GM23248 (cell line): Measurements from ENCODE around the gene ERC1. TPM values are rescaled to one million over a fixed set of nuclear protein-coding genes. Genes with fewer than 3 reads are reported as not detected.

Source experiments
- DNase-seq: peaks from one replicate; pipeline ENCODE4 v3.0.0-alpha.2; 2015
- H2AFZ ChIP-seq: fragments of 200-600 bp; sonication (generic); 2 replicates; pipeline ENCODE4 v1.6.1; 2016; ENCODE audit warnings: antibody characterized with exemption
- H3F3A ChIP-seq: fragments of 200-600 bp; sonication (generic); 2 replicates; pipeline ENCODE4 v1.6.1; 2016; ENCODE audit warnings: mild to moderate bottlenecking, antibody characterized with exemption, mixed run types; ENCODE audit not compliant: insufficient read depth
- H3K27ac ChIP-seq: fragments of 200-600 bp; sonication (generic); 2 replicates; pipeline ENCODE4 v1.5.1; 2016; ENCODE audit warnings: mild to moderate bottlenecking
- H3K27me3 ChIP-seq: fragments of 200-600 bp; sonication (generic); replicated peaks from 2 replicates; pipeline ENCODE4 v1.6.1; 2016; ENCODE audit warnings: mild to moderate bottlenecking; ENCODE audit not compliant: insufficient read depth
- H3K36me3 ChIP-seq: fragments of 200-600 bp; sonication (generic); 2 replicates; pipeline ENCODE4 v1.6.1; 2016; ENCODE audit warnings: low read depth, mild to moderate bottlenecking
- H3K4me1 ChIP-seq: fragments of 200-600 bp; sonication (generic); 2 replicates; pipeline ENCODE4 v1.6.1; 2016; ENCODE audit warnings: mild to moderate bottlenecking; ENCODE audit not compliant: insufficient read depth
- H3K4me2 ChIP-seq: fragments of 200-600 bp; sonication (generic); one replicate; pipeline ENCODE4 v1.6.1; 2016; ENCODE audit warnings: mild to moderate bottlenecking; ENCODE audit not compliant: unreplicated experiment
- H3K4me3 ChIP-seq: fragments of 200-600 bp; sonication (generic); 2 replicates; pipeline ENCODE4 v1.5.1; 2016; ENCODE audit warnings: mild to moderate bottlenecking
- H3K79me2 ChIP-seq: fragments of 200-600 bp; sonication (generic); 2 replicates; pipeline ENCODE4 v1.6.1; 2016; ENCODE audit warnings: mild to moderate bottlenecking; ENCODE audit not compliant: insufficient read depth
- H3K9ac ChIP-seq: fragments of 200-600 bp; sonication (generic); 2 replicates; pipeline ENCODE4 v1.6.1; 2016; ENCODE audit warnings: mild to moderate bottlenecking
- H3K9me2 ChIP-seq: fragments of 200-600 bp; sonication (generic); 2 replicates; pipeline ENCODE4 v1.6.1; 2016; ENCODE audit warnings: mixed run types, mild to moderate bottlenecking, moderate library complexity; ENCODE audit not compliant: insufficient read depth
- H3K9me3 ChIP-seq: fragments of 200-600 bp; sonication (generic); one replicate; pipeline ENCODE4 v1.6.1; 2017; ENCODE audit warnings: low read depth
- H4K20me1 ChIP-seq: fragments of 200-600 bp; sonication (generic); 2 replicates; pipeline ENCODE4 v1.6.0; 2016; ENCODE audit not compliant: insufficient read depth
- EZH2 ChIP-seq: fragments of 200-600 bp; sonication (generic); IDR thresholded peaks from 2 replicates; pipeline ENCODE4 v1.6.1; 2018; ENCODE audit warnings: antibody characterized with exemption, mild to moderate bottlenecking; ENCODE audit not compliant: insufficient read depth, poor library complexity, severe bottlenecking
- EZH2phosphoT487 ChIP-seq: fragments of 200-600 bp; sonication (generic); IDR thresholded peaks from 2 replicates; pipeline ENCODE4 v1.6.1; 2018; ENCODE audit warnings: antibody characterized with exemption, moderate library complexity, mild to moderate bottlenecking, low read depth; ENCODE audit not compliant: insufficient read depth
- WGBS, 2 experiments: methylation state at CpG; one replicate each; pipeline ENCODE4 v1.1.6; 2015 to 2017; ENCODE audit warnings: low lambda C conversion rate in 2 of 2, low coverage in 1 of 2; ENCODE audit errors: missing lambda C conversion rate in 2 of 2; 5-methylcytosine and 5-hydroxymethylcytosine counted together
- in situ Hi-C: fragments of 300-500 bp; cut with MboI; formaldehyde crosslinking; loops from 2 replicates; pipeline ENCODE4 v1.15.0; 2020
- polyA plus RNA-seq: library from polyadenylated mRNA; unstranded; fragments of >200 nt; fragmentation: Nextera tagmentation; extraction: Ambion mirVana; gene quantifications from 2 replicates; pipeline ENCODE4 v1.2.1, GENCODE V29; 2016
- total RNA-seq: library from RNA; depleted of rRNA; stranded (reverse); fragments of >200 nt; shearing (Covaris generic); gene quantifications from 2 replicates; pipeline ENCODE4 v1.2.3, GENCODE V29; 2014

Gene ERC1
- total and polyA plus RNA-seq, 2 experiments from 2014 or later = 21.5 to 23.3 TPM

DNA sequence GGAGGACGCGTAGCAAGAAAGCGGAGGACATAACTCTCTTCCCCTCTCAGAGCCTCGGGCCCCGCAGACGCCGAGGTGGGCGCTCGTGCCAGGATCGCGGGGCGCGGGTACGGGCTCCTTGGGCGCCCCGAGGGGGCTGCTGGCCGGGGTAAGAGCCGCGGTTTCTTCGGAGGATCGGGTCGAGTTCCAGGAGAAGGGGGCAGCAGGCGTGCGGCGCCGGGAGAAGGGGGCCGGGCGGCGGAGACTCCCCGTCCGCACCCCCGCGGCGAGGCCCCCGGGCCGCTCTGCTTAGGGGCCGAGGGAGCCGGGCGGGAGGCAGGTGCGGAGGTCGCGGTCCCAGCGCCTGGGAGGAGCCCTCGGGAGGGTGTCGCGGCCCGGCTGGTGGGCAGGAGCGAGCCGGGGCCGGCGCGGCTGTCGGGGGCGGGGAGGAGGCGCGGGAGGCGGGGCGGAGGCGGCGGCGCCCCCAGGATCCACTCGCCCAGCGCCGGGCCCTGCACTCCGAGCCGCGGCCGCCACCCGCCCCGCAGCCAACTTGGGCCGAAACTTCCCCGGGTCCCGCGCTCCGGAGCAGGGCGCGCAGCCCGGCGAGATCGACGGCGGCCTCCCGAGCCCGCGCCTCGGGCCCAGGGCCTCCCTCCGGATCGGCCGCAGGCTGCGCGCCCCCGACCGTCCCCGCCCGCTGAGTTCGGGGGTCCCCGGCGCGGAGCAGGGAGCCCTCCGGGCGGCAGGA is 539.0 kb downstream of the ERC1 start:
- no peaks in the 10 kb centered on the region for H3K9me2 ChIP-seq
- peak; percentile 72 for DNase-seq
- no peak for TF ChIP-seq EZH2phosphoT487
- no peak for TF ChIP-seq EZH2
- H3K27me3 ChIP-seq = no peaks in the 10 kb centered on the region
- peaks cover 49% of the 10 kb centered on the region for H3K4me1 ChIP-seq
- H3K36me3 ChIP-seq = no peaks in the 10 kb centered on the region
- H3K4me2 ChIP-seq = peak overlapping the region; percentile 84
- in situ Hi-C loops = no loop called here
- peak overlapping the region; percentile 55 for H3K27ac ChIP-seq
- H3K4me3 ChIP-seq = peak overlapping the region; percentile 72
- 2% methylated on average over 17 to 48 of the region's 101 CpGs for WGBS, 2 experiments
- H3K9ac ChIP-seq = peak overlapping the region; percentile 81
- peak overlapping the region; percentile 71 for H2AFZ ChIP-seq
- peaks cover 78% of the 10 kb centered on the region for H3K79me2 ChIP-seq
- no peaks in the 10 kb centered on the region for H3K9me3 ChIP-seq
- peaks cover 2% of the 10 kb centered on the region; the same call in 1 of the 2 replicates for H4K20me1 ChIP-seq
- peaks cover 51% of the 10 kb centered on the region for H3F3A ChIP-seq

DNA sequence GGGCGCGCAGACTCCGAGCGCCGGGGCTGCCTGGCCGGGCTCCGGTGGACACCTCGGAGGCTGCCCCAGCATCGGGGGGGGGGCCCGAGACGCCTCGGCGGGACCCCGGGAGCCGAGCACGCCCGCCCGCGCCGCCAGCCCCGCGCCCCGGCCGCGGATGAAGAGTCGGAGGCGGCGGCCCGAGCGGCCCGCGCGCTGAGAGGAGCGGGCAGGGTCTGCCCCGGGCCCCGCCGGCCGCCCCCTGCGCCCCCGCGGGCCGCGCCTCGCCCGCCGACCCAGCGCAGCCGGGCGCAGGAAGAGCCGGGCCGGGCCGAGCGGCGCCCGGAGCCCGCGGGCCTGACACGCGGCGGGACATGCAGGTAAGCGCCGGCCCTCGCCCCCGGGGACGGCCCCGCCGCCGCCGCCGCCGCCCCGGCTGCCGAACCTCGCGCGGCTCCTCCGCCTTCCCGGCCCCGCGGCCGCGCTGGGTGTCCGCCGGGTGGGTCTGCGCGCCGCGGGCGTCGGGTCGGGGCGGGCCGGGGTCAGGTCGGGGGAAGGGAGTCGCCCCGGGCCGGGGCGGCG is 539.6 kb downstream of the ERC1 start:
- Histone ChIP-seq H3K27me3 (no peaks in the 10 kb centered on the region), H3K9ac (peak overlapping the region; percentile 85), H3F3A (peaks cover 55% of the 10 kb centered on the region), H3K9me2 (no peaks in the 10 kb centered on the region), H3K4me3 (peak overlapping the region; percentile 86), H2AFZ (no peak overlapping the region), H3K4me1 (peaks cover 55% of the 10 kb centered on the region), H3K79me2 (peaks cover 82% of the 10 kb centered on the region), H3K9me3 (no peaks in the 10 kb centered on the region), H3K4me2 (peak overlapping the region; percentile 91), H3K36me3 (no peaks in the 10 kb centered on the region), H4K20me1 (peaks cover 8% of the 10 kb centered on the region; the same call in 1 of the 2 replicates), H3K27ac (peak overlapping the region; percentile 55)
- TF ChIP-seq EZH2 (no peak), EZH2phosphoT487 (no peak)
- DNase-seq = peak; percentile 40
- in situ Hi-C loops = no loop called here
- WGBS, 2 experiments = 1 to 2% methylated on average over 35 to 52 of the region's 99 CpGs

DNA sequence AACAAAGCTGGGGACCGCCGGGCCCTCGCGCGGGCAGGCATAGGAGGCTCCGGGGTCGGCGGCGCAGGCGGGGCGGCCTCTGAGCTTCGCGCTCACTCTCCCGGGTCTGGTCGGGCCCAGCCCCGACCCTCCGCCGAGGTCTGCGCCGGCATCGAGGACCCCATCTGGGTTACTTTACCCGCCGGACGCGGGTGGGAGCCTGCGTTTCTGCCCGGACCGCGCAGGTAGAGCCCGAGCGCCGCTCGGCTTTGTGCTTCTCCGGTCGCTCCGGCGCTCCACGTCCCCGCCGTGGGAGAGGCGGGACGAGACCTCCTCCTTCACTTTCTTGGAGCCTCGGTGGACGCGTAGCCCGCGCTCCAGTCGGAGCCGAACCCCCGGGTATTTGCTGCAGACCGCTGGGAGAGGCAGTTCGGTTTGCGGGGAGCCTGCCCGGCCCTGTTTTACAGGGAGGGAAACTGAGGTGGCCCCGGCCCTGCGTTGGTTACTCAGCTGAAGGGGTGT is 540.2 kb downstream of the ERC1 start:
- Histone ChIP-seq H3K4me2 (peak overlapping the region; percentile 91), H3K36me3 (no peaks in the 10 kb centered on the region), H4K20me1 (peaks cover 11% of the 10 kb centered on the region; the same call in 1 of the 2 replicates), H2AFZ (no peak overlapping the region), H3K4me1 (peaks cover 61% of the 10 kb centered on the region), H3K9ac (peak overlapping the region; percentile 85), H3K4me3 (peak overlapping the region; percentile 86), H3F3A (peaks cover 55% of the 10 kb centered on the region), H3K27ac (peak overlapping the region; percentile 52), H3K9me3 (no peaks in the 10 kb centered on the region), H3K27me3 (no peaks in the 10 kb centered on the region), H3K9me2 (no peaks in the 10 kb centered on the region), H3K79me2 (peaks cover 82% of the 10 kb centered on the region)
- DNase-seq = peak; percentile 58
- TF ChIP-seq EZH2 = no peak
- TF ChIP-seq EZH2phosphoT487 = no peak
- in situ Hi-C loops = no loop called here
- WGBS, 2 experiments = 0 to 1% methylated on average over 36 to 50 of the region's 56 CpGs

DNA sequence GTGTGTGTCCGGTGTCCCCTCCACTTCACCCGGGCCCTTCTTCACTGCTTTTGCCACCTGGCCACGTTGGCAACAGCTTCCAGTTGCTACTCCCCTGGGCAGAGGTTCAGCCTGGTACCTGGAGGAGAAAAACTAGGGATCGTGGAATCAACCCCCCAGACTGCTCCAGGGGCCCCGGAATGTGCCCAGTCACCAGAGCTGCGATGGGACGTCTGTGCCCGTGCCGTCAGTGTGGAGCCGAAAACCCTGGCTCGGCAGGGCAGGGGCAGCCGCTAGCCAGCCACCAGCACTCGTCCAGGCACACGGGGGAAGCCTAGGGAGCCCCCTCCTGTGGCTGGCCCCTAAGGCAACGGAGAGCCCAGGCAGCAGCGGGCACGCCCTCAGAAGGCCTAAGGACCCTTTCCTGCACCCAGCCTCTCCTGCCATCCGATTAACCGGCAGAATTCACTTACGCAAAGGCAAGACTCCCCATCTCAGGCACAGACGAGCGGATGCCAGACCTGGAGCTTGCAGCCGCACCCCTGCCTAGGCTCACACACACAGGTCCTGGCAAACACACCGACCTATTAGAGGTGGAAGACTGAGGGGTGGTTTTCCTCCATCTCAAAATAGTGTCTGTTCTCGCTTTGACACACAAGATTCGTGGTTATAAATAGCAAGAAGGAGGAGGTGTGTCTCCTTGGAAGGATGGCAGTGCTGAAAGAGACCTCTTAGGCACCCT is 540.8 kb downstream of the ERC1 start:
- Histone ChIP-seq H3K9ac (peak overlapping the region; percentile 85), H3K36me3 (no peaks in the 10 kb centered on the region), H3K4me2 (peak overlapping the region; percentile 91), H3K4me1 (peaks cover 61% of the 10 kb centered on the region), H3K27ac (peak overlapping the region; percentile 52), H2AFZ (no peak overlapping the region), H3K4me3 (peak overlapping the region; percentile 86), H3K79me2 (peaks cover 82% of the 10 kb centered on the region), H3K27me3 (no peaks in the 10 kb centered on the region), H4K20me1 (peaks cover 11% of the 10 kb centered on the region; the same call in 1 of the 2 replicates), H3F3A (peaks cover 55% of the 10 kb centered on the region), H3K9me2 (no peaks in the 10 kb centered on the region), H3K9me3 (no peaks in the 10 kb centered on the region)
- 24 to 26% methylated on average over 26 of the region's 26 CpGs for WGBS, 2 experiments
- TF ChIP-seq EZH2phosphoT487 (no peak), EZH2 (no peak)
- DNase-seq = peak; percentile 60
- in situ Hi-C loops = no loop called here
